HG03558 (cell line): Measurements from ENCODE around the gene MELTF.

Experiments
- ATAC-seq: cut with Tn5 transposase; IDR thresholded peaks from one replicate; pipeline ENCODE4 v1.9.1; 2021; ENCODE audit warnings: moderate number of reproducible peaks; ENCODE audit not compliant: unreplicated experiment; ENCODE audit errors: extremely low read depth

The MELTF gene

DNA sequence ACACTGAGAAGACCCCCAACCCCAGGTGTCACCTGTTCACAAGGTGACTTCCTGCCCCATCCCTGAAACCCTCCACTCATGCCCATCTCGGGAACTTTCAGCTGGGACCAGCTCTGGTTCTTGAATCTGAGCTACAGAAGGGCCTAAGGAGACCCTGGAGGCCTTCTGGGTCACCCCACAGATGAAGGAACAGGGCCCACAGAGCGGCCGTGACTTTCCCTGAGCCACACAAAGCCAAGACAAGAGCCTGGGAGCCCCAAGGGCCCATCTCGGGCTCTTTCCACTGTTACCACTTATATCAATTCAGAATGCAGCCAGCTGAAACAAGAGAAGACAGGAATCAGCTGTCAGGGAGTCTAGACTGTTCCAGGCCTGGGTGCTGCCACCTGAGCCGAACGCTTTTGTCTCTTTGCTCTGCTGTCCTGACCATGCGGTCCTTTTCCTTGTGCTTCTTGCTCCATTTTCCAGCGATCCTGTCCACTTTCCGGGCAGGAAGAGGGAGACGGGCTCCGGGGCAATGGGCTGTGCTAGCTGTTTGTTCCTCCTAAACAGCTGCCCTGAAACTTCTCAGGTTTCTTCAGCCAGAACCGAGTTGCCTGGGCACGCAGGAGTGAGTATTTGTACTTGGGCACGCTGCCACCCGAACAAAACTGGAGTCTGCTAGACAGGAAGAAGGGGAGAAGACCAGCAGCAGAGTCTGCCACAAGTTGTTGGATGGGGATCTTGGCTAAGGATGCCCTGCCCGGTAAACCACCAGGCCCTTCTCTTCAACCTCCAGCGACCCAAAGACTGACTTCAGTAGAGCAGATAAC lies 33.0 kb downstream of the MELTF start:
- ATAC-seq = no peak

DNA sequence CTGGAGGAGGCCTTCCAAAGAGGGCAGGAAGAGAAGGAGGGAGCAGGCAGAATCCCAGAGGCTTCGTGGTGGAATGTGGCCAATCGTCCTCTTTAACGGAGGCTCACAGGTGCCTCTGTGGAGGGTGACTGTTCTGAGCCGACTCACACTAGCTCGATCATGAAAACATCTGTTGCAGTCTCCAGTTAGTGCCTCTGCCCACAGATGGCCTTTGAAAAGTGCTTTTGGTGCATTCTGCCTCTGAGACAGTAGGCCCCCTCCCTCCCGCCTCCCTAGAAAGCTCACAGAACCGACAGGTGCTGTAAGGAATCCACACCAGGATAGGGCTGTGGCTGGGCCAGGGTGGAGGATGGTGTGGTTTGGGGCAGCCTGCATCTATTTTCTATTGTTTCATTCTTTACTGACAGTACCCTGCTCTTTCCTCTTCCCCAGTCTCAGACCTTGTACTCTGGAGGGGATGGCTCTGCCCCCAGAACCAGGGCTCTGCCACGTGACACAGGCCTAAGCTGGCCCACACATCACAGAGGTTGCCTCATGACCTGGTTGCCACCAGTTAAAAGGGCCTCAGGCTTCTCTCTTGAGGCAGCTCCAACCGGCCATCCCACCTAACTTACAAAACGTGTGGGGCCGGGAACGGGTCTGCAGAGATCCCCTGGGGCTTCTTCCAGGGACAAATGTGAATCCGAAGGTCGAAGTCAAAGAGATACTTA lies 33.8 kb downstream of the MELTF start:
- no peak for ATAC-seq

DNA sequence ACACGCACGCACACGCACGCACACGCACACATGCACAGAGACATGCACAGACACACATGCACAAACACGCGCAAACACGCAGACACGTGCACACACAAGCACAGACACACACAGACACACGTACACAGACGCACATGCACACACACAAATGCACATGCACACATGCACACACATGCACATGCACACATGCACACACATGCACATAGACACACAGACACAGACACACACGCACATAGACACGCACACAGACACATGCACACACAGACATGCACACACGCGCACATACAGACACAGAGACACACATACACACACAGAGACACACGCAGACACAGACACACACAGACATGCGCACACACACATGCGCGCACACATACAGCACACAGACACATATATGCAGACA lies 34.6 kb downstream of the MELTF start:
- no peak for ATAC-seq

DNA sequence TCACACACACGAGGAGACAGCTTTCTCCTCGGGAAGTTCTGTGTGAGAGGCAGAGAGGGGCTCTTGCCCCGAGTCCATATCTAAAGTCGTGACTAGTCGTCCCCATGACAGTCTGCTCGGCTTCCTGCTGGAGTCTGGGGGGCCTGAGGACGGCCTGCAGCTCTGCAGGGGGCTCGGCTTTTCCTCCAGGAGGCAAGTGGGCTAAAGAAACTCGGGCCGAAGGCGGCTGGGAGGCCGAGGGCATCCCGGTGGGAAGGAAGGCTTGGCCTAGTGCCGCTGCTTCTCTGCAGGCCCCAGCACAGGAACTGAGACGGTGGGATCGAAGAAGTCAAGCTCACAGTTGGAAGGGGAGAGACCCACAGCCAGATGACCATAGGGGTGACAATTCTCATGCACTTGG lies 35.6 kb downstream of the MELTF start:
- no peak for ATAC-seq

DNA sequence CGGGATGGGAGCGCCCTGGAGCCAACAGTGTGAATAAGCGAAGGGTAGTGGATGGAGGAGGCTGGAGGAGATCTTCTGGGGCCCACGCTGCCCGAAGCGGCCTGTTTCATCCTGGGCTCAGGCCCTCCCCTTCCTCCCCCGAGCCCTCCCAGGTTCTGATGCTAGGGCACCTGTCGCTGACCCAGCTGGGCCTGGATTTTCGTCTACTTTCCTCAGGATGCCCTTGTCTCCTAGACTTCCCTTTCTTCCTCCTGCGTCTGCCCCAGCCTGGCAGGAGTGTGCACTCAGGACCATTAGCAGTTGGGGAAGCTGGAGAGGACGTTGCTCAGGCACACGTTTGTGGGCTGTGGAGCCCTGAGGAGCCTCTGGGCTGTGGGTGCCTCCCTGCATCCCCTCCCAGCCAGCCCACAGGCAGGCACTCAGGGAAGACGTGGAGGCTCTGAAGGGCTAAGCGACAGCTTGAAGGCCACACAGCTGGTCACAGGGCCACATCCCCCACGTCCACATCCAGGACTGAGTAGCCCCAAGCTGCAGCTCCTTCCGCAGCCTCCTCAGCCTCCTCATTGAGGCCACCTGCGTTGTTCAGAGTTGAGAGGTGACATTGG lies 37.1 kb downstream of the MELTF start:
- no peak for ATAC-seq

DNA sequence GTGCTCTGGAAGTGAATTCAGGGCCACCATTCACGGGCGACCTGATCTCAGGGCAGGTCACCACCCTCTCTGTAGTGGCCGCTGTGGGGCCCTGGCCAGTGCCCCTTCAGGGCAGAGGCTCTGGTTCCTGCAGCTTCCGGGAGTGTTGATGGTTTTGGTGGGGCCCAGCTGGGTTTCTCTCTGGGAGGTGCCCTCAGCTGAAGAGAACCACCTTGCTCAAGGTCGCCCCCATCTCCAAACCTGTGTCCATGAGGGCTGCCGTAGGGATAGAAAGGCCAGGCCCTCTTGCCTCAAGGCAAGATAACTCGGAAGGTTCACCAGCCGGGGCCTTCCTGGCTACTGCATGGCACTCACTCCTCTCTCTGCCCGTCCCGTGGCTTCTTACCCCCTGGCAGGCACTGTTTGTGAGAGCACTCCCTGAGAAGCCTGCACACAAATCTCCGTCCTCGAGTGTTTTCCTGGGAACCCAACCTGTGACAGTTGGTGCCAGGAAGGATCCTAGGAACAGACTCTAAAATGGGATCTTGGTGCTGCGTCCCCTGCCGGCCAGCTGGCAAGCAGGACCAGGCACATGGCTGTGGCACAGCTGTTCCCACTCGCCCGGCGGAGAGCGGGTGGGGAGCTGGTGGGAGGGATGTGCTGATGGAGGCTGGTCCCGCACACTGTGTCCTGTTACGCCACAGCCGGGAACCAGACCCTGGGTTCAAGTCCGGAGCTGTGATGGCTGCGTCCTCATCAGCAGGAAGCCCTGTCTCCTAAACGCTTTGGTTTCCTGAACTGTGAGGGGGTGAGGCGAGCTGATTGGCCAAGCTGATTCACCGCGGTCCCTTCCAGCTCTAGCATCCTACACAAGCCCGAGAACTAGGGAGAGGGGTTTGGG lies 37.8 kb downstream of the MELTF start:
- ATAC-seq = no peak

DNA sequence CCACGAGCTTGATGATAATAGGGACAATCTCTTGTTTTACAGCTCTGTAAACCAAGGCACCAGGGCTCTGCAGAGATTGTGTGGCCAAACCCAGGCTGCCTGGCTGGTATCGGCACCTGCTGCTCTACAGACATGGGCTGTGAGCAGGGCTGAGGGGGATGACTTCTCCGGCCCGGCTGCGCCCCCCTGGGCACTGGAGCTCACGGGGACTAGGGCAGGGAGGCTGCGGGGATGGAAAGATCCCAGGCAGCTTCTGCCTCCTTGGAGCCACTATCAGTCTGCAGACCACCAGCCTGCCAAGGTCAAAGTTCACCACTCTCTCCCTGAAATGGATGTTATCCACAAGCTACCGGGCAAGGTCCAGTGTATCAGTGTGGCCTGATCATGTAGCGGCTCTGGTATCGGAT lies 39.0 kb downstream of the MELTF start:
- ATAC-seq = no peak

DNA sequence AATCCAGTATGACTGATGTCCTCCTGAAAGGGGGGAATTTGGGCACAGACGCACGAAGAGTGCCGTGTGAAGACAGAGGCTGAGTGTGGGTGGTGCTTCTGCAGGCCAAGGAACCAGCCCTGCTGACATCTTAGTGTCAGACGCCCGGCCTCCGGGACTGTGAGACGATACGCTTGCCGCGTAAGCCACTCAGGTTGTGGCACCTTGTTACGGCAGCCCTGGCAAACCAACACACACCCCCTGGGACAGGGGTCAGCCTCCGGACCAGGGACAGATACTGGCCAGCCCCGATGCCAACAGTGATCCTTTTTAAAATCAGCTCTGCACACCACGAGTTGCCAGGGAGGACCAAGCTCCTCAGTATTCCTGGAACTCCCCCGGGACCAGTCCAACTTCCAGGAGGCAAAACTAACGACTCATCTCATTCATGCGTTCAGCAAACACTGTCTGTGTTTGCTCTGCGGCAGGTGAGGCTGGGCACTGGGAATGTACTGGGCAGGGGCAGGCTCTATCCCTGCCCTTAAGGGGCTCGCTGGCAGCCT lies 39.8 kb downstream of the MELTF start:
- no peak for ATAC-seq

DNA sequence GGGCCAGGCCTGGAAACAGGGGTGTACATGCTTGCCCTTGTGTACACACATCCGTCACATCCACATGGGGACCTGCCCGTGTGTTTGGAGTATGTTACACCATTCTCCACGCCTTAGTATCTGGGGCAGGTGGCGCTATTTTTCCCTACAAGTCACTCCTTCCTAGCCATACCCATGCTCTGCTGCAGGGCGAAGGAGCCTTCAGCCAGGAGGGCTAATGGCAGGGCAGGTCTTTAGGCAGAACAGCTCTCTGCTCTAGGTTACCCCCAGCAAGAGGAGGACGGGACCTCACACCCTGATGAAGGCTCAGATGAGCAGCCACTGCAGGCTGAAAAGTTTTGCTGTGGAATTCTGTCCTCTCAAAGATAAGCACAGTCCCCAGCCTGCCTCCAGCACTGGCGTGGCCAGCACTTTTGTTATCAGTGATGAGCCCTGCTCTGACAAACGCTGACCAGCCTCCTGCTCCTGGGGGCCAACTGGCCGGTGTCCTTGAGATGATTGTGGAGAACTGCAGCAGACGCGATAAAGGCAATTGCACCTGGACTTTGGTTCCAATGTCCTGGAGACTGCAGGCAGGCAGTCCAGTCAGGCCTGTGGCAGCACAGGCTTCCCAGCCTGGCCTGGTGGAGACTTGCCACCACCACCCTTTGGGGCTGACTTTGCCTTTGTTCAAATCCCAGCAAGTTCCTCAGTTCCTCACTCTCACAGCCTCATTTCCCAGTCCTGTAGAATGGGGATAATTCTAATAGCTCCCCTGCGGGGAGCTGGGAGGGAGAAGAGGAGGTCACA lies 41.2 kb downstream of the MELTF start:
- no peak for ATAC-seq

DNA sequence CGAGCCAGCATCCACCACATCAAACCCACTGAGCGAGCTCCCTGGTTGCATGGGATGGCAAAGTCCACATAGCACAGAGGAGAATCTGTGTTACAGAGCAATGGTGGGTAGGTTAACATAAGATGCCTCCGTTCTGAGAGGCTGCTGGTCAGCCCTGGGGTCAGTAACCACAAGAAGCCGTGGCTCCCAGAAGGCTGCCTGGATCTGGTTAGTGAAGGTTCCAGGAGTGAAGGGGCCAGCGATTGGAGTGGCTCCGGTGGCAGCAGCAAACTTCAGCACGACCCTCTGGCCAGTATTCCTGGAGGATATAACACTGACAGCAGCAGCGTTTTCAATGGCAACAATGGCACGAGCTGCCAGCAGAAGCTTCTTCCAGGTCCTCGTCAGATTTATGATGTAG lies 42.6 kb downstream of the MELTF start:
- no peak for ATAC-seq

DNA sequence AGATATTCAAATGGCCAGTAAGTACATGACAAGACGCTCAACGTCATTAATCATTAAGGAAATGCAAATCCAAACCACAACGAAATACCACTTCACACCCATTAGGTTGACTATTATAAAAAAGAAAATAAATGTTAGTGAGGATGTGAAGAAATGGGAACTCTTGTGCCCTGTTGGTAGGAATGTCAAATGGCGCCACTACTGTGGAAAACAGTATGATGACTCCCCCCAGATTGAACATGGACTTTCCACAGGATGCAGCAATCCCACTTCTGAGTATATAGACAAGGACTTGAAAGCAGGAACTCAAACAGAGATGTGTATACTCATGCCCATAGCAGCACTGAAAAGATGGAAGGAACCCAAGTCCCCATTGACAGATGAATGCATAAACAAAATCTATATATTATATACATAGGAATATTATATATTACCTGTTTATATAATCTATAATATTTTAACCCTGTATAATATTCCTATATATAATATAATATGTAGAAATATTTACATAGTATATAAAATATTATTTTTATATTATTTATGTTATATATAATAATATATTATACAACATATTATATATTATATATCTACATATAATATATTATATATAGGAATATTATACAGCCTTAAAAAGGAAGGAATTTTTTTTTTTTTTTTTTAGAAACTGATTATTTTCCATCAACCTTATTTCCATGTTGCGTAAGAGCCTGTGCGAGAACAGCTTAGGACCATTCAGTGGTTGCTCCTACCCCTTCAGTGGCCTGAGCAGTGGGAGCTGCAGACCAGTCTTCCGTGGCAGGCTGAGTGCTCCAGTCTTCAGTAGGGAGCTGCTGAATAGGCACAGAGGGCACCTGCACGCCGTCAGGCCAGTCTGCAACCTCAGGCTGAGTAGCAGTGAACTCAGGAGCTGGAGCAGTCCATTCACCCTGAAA lies 43.4 kb downstream of the MELTF start:
- ATAC-seq = no peak

DNA sequence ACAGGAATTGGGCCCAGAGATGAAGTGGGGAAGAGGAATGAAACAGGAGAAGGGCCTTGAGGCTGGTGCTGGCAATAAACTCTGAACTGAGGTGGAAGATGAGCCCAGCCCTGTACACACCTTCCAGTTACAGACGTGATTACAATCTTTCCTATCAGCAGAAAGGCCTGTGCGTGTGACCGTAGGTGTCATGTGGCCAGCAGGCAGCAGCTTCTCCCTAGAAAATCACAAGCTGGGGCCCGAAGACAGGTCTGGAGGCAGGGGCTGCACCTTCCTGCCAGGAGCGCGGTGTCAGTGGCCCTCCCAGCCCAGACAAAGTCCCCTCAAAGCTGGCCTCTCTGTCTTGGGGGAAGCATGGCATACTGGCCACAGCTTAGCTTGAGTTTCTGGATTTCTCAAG lies 44.3 kb downstream of the MELTF start:
- ATAC-seq = no peak

DNA sequence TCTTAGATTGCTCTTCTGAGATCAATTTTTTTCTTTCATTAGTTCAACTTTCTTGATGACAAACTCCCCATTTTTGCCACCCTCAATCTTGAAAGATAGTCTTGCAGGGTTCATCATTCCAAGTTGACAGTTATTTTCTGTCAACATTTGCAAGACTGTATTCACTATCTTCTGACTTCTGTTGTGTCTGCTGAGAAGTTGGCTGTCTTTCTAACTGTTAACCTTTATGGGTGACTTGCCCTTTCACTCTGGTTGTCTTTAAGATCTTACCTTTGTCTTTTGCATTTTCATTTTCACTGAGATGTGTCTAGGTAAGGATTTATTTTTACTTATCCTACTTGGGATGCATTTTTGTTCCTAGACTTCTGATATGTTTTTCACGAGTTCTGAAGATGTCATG lies 46.4 kb downstream of the MELTF start:
- no peak for ATAC-seq

DNA sequence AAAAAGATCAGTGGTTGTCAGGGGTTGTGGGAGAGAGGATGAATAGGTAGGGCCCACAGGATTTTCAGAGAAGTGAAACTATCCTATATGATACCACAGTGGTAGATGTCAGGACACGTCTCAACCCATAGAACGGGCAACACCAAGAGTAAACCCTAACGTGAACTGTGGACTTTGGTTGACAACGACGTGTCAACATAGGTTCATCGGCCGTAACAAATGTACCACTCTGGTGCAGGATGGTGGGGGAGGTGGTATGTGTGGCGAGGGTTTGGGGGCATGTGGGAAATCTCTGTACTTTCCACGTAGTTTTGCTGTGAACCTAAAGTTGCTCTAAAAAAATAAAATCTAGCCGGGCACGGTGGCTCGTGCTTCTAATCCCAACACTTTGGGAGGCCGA lies 48.0 kb downstream of the MELTF start:
- no peak for ATAC-seq

DNA sequence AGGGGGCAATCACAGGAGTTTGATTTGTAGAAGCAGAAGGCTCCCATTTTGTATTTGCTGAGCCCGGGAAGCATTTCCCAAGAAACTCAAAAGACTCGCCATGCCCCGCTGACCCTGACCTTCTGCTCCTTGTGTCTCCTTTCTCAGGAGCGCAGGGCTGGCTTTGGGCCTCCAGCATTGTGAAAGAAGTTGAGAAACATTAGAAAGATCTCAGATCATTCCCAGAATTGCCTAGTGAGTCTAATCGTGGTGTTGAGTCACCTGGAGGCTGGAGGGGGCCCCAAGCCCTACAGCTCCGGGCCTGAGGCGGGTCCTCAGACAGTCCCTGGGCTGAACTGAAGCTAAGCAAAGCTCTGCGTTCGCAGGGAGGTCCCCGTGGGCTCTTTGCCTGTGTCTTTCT lies 50.1 kb downstream of the MELTF start:
- ATAC-seq = no peak

DNA sequence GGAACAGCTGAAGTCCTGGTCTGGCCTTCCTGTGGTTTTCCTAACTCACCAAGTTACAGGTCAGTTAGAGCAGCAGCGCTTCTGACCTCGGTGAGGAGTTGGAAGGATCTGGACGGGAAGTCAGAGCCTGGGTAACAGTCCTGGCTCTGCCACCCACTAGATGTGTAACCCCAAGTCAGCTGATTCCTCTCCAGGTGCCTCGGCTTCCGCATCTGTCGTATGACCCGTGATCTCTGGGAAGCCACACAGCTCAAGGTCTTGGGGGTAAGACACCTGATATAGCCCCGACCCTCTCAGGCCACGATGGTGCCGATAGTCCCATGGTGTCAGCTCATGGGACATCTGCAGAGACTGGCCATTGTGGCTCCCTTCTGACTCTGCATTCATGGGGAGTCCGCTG lies 52.7 kb downstream of the MELTF start:
- no peak for ATAC-seq

DNA sequence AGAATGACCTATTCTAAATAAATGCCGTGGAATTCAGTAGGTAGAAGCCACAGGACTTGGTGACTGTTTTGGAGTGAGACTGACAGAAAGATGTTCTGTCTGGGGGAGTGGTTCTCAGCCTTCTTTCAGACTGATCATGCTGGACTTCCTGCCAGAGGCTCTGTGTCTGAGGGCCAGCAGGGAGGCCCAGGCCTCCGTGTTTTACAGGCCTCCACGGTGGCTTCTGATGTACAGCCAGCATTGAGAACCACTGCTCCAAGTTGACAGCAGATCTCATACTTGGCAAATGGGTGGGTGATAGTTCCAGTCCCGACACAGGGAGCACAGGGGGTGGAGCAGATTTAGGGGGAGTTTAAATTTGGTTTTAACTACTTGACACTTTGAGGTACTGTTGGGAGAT lies 54.3 kb downstream of the MELTF start:
- ATAC-seq = no peak

DNA sequence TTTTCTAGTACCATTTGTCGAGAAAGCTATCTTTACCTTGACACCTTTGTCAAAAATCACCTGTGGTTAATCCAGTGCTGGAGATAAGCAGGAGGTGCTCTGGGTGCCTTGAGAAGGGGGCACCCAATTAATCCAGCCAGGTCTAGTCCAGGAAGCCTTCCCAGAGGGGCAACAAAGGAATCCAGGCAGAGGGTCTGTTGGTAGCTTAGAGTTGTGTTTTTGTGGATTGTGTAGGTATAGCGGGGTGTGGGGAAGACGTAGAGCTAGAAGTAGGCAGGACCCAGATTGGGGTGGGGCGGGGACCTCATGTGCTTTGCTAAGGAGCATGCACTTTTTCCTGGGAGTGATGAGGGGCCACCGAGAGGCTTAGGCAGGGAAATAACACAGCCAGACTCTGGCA lies 55.0 kb downstream of the MELTF start:
- ATAC-seq = no peak
